Neural cell (in vitro differentiated cells): ENCODE data around the gene BST2. TPM values are rescaled to one million over a fixed set of nuclear protein-coding genes. Genes with fewer than 3 reads are reported as not detected.

ENCODE experiments used
- H2AFZ ChIP-seq: fragments of 200-600, 300-800 bp; sonication (generic), shearing (Covaris generic); 2 replicates; pipeline ENCODE4 v1.6.0; 2014; ENCODE audit warnings: low read depth, mild to moderate bottlenecking, antibody characterized with exemption, low read length, moderate library complexity
- H3F3A ChIP-seq: fragments of 200-600 bp; shearing (Covaris generic); 2 replicates; pipeline ENCODE4 v1.6.1; 2016; ENCODE audit warnings: mild to moderate bottlenecking, moderate library complexity, mixed read lengths, antibody characterized with exemption, low read length; ENCODE audit not compliant: insufficient read depth, poor library complexity, severe bottlenecking
- H3K27ac ChIP-seq: fragments of 200-600, 300-800 bp; sonication (generic), shearing (Covaris generic); 2 replicates; pipeline ENCODE4 v1.5.1; 2014; ENCODE audit warnings: mild to moderate bottlenecking, low read length, moderate library complexity
- H3K27me3 ChIP-seq: fragments of 300-800, 200-600 bp; sonication (generic), shearing (Covaris generic); 2 replicates; pipeline ENCODE4 v1.6.0; 2014; ENCODE audit warnings: mild to moderate bottlenecking, low read depth, low read length, moderate library complexity; ENCODE audit not compliant: insufficient read depth
- H3K36me3 ChIP-seq: fragments of 300-800, 200-600 bp; sonication (generic), shearing (Covaris generic); 2 replicates; pipeline ENCODE4 v1.5.1; 2014; ENCODE audit warnings: mild to moderate bottlenecking, antibody characterized with exemption, low read length, moderate library complexity; ENCODE audit not compliant: insufficient read depth
- H3K4me2 ChIP-seq: fragments of 300-800, 200-600 bp; sonication (generic), shearing (Covaris generic); 2 replicates; pipeline ENCODE4 v1.6.0; 2014; ENCODE audit warnings: mild to moderate bottlenecking, low read length
- H3K4me3 ChIP-seq: fragments of 300-800, 200-600 bp; sonication (generic), shearing (Covaris generic); 2 replicates; pipeline ENCODE4 v1.5.1; 2014; ENCODE audit warnings: mild to moderate bottlenecking, low read length, moderate library complexity
- H3K79me2 ChIP-seq: fragments of 200-600 bp; shearing (Covaris generic); replicated peaks from 2 replicates; pipeline ENCODE4 v1.6.0; 2014; ENCODE audit warnings: mild to moderate bottlenecking, low read length, moderate library complexity; ENCODE audit not compliant: insufficient read depth
- H3K9ac ChIP-seq: fragments of 300-800, 200-600 bp; sonication (generic), shearing (Covaris generic); 2 replicates; pipeline ENCODE4 v1.6.1; 2016; ENCODE audit warnings: mild to moderate bottlenecking, low read length, mixed read lengths
- H3K9me2 ChIP-seq: fragments of 200-600 bp; shearing (Covaris generic); 2 replicates; pipeline ENCODE4 v1.6.1; 2016; ENCODE audit warnings: mild to moderate bottlenecking, low read length, mixed read lengths; ENCODE audit not compliant: insufficient read depth
- H3K9me3 ChIP-seq: fragments of 200-600, 300-800 bp; sonication (generic), shearing (Covaris generic); 2 replicates; pipeline ENCODE4 v1.6.1; 2016; ENCODE audit warnings: mild to moderate bottlenecking, mixed run types, low read length, moderate library complexity, mixed read lengths
- H4K20me1 ChIP-seq: fragments of 200-600 bp; shearing (Covaris generic); 2 replicates; pipeline ENCODE4 v1.6.1; 2016; ENCODE audit warnings: mild to moderate bottlenecking, mixed run types; ENCODE audit not compliant: insufficient read depth
- CTCF ChIP-seq: fragments of 450-650 bp; IDR thresholded peaks from 2 replicates; pipeline ENCODE4 v1.5.1; 2014; ENCODE audit warnings: antibody characterized with exemption, mild to moderate bottlenecking, moderate library complexity; ENCODE audit not compliant: poor library complexity, severe bottlenecking
- EP300 ChIP-seq: fragments of 450-650 bp; conservative IDR thresholded peaks from 2 replicates; pipeline ENCODE4 v1.6.1; 2014; ENCODE audit warnings: antibody characterized with exemption, mild to moderate bottlenecking, moderate library complexity; ENCODE audit not compliant: poor library complexity, severe bottlenecking
- EZH2 ChIP-seq: fragments of 200-600, 300-800 bp; shearing (Covaris generic), sonication (generic); IDR thresholded peaks from 2 replicates; pipeline ENCODE4 v1.6.1; 2014; ENCODE audit warnings: antibody characterized with exemption, low read length, borderline replicate concordance, mild to moderate bottlenecking; ENCODE audit not compliant: insufficient read depth, poor library complexity, severe bottlenecking
- MXI1 ChIP-seq: fragments of 450-650 bp; conservative IDR thresholded peaks from 2 replicates; pipeline ENCODE4 v1.6.1; 2014; ENCODE audit warnings: antibody characterized with exemption, mild to moderate bottlenecking; ENCODE audit not compliant: poor library complexity, severe bottlenecking
- POLR2AphosphoS5 ChIP-seq: IDR thresholded peaks from 2 replicates; pipeline ENCODE4 v1.6.1; 2012
- RAD21 ChIP-seq: fragments of 450-650 bp; conservative IDR thresholded peaks from 2 replicates; pipeline ENCODE4 v1.6.1; 2014; ENCODE audit warnings: antibody characterized with exemption, mild to moderate bottlenecking, moderate library complexity
- REST ChIP-seq: IDR thresholded peaks from 2 replicates; pipeline ENCODE4 v1.6.1; 2012; ENCODE audit warnings: borderline replicate concordance
- SMC3 ChIP-seq: fragments of 450-650 bp; conservative IDR thresholded peaks from 2 replicates; pipeline ENCODE4 v1.6.1; 2014; ENCODE audit warnings: antibody characterized with exemption, mild to moderate bottlenecking, moderate library complexity; ENCODE audit not compliant: poor library complexity
- TAF1 ChIP-seq: IDR thresholded peaks from 2 replicates; pipeline ENCODE4 v1.6.1; 2012; ENCODE audit warnings: low read depth
- polyA plus RNA-seq: library from polyadenylated mRNA; depleted of rRNA; stranded (reverse); fragments of >200 nt; gene quantifications from 2 replicates; pipeline ENCODE4 v1.2.3, GENCODE V29; 2014

BST2 gene
- polyA plus RNA-seq, 1 donor from 2014 or later, result not detected

- Histone ChIP-seq H4K20me1 (no peaks in the 10 kb centered on the region), H3F3A (no peaks in the 10 kb centered on the region), H3K79me2 (no peaks in the 10 kb centered on the region), H3K9ac (no peak overlapping the region), H3K9me2 (no peaks in the 10 kb centered on the region), H3K27me3 (no peaks in the 10 kb centered on the region), H3K36me3 (no peaks in the 10 kb centered on the region), H3K9me3 (no peaks in the 10 kb centered on the region), H3K27ac (no peak overlapping the region), H2AFZ (no peak overlapping the region), H3K4me3 (no peak overlapping the region), H3K4me2 (no peak overlapping the region)
- TF ChIP-seq EZH2 (no peak), REST (no peak), EP300 (no peak), MXI1 (no peak), SMC3 (no peak), CTCF (no peak), RAD21 (no peak), TAF1 (no peak), POLR2AphosphoS5 (no peak)
These were observed 1.4 kb downstream of the BST2 start for GRCh38 chr19:17404015-17404414.

GRCh38 chr19:17402982-17403855 lies 2.2 kb downstream of the BST2 start:
- Histone ChIP-seq H3K9me3 (no peaks in the 10 kb centered on the region), H2AFZ (no peak overlapping the region), H3K4me3 (no peak overlapping the region), H3K27me3 (no peaks in the 10 kb centered on the region), H3K27ac (no peak overlapping the region), H3K9ac (no peak overlapping the region), H3K9me2 (no peaks in the 10 kb centered on the region), H3K79me2 (no peaks in the 10 kb centered on the region), H3F3A (no peaks in the 10 kb centered on the region), H3K4me2 (no peak overlapping the region), H3K36me3 (no peaks in the 10 kb centered on the region), H4K20me1 (no peaks in the 10 kb centered on the region)
- TF ChIP-seq EP300 (no peak), POLR2AphosphoS5 (no peak), RAD21 (no peak), SMC3 (no peak), REST (no peak), CTCF (no peak), MXI1 (no peak)
